Urinary bladder (tissue), 4 donors: ENCODE measurements around the gene LPAR6. TPM values are rescaled to one million over a fixed set of nuclear protein-coding genes. Genes with fewer than 3 reads are reported as not detected.

Experiments used
- DNase-seq: peaks from one replicate; pipeline ENCODE4 v3.0.0-alpha.2; 2015; ENCODE audit errors: extremely low spot score
- H3K27ac ChIP-seq: one replicate; pipeline ENCODE4 v1.5.1; 2013; ENCODE audit warnings: low read depth, mild to moderate bottlenecking, moderate library complexity
- H3K36me3 ChIP-seq: one replicate; pipeline ENCODE4 v1.6.1; 2013; ENCODE audit warnings: mild to moderate bottlenecking, moderate library complexity; ENCODE audit not compliant: insufficient read depth
- H3K4me1 ChIP-seq: one replicate; pipeline ENCODE4 v1.6.1; 2013; ENCODE audit warnings: mild to moderate bottlenecking, moderate library complexity; ENCODE audit not compliant: insufficient read depth
- H3K4me3 ChIP-seq: one replicate; pipeline ENCODE4 v1.5.1; 2013; ENCODE audit warnings: low read depth, low read length
- WGBS: extraction: QIAGEN DNeasy Blood & Tissue Kit; methylation state at CpG from one replicate; pipeline ENCODE4 v1.1.7; 2013; 5-methylcytosine and 5-hydroxymethylcytosine counted together
- polyA plus RNA-seq: library from polyadenylated mRNA; stranded (reverse); fragments of 200-250 nt; gene quantifications from one replicate; pipeline ENCODE4 v1.2.3, GENCODE V29; 2013
- total RNA-seq: library from RNA; depleted of rRNA; stranded (reverse); fragments of >200 nt; gene quantifications from one replicate; pipeline ENCODE4 v1.2.3, GENCODE V29; 2014
- donor health status: healthy with polysubstance abuse.
- donor health status: healthy.

Gene LPAR6
- total and polyA plus RNA-seq, 2 donors = 20.8 to 92.7 TPM

DNA sequence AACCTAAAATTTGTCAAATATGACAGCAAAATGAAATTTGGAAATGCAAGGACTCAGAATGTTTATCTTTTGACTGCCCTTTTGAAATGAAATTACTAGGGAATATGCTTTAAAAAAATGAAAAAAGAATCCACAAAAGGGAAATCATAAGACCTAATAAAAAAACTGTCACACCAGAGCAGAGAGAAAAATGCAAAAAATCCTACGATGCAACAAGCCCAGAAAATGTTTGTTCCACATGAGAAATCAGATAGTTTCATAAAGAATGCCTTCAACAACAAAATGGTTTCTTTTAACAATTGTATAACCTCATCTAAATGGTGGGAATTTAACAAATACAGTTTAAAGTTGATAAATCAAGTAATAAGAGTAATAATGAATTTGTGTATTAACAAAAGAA, 8.0 kb downstream of the LPAR6 start:
- DNase-seq = no peak
- peaks cover 3% of the 10 kb centered on the region for H3K4me1 ChIP-seq
- H3K36me3 ChIP-seq = no peaks in the 10 kb centered on the region
- no peak overlapping the region for H3K4me3 ChIP-seq
- no peak overlapping the region for H3K27ac ChIP-seq
- 47% methylated on average over 1 of the region's 1 CpG for WGBS

DNA sequence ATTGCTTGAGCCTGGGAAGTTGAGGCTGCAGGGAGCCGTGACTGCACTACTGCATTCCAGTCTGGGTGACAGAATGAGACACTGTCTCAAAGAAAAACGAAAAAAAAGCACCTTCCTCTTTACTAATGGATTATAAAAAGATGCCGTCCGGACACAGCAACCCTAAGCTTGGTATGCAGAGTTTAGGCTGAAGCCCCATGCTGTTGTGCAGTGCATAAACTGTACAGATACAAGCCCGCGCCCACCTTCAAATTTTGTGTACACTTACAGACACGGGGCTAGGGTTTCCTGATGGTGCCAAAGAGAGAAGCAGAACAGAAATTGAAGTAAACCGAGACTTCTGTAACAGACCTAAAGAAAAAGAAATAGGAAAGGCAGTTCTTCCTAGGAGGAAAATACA, 9.0 kb downstream of the LPAR6 start:
- no peak for DNase-seq
- Histone ChIP-seq H3K36me3 (no peaks in the 10 kb centered on the region), H3K4me1 (peaks cover 3% of the 10 kb centered on the region), H3K4me3 (no peak overlapping the region), H3K27ac (no peak overlapping the region)
- 88% methylated on average over 8 of the region's 8 CpGs for WGBS

- no peak overlapping the region for H3K27ac ChIP-seq
- DNase-seq = no peak
- 60% methylated on average over 2 of the region's 2 CpGs for WGBS
- H3K4me1 ChIP-seq = peaks cover 3% of the 10 kb centered on the region
- H3K4me3 ChIP-seq = no peak overlapping the region
- no peaks in the 10 kb centered on the region for H3K36me3 ChIP-seq
Observed at GRCh38 chr13:48403151-48403631, 9.7 kb downstream of the LPAR6 start.

DNA sequence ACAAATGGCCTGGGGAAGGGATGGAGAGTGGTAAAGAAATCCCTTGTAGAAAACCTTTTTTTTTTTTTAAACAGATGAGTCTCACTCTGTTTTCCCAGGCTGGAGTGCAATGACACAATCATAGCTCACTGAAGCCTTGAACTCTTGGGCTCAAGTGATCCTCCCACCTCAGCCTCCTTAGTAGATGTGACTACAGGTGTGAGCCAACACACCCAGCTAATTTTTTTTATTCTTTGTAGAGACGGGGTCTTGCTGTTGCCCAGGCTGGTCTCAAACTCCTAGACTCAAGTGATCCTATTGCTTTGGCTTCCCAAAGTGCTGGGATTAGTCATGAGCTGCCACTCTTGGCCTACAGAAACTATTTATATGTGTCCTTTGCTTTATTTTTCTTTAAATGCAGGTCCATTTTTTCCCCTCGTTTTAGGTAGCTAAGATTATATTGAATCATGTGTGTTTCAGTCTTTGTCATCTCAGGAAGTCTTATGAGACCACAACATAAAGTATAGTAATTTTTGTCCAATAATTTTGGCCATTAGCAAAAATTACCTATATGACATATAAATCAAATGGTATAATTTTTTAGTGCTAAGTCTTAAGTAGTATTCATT, 10.5 kb downstream of the LPAR6 start:
- H3K36me3 ChIP-seq = no peaks in the 10 kb centered on the region
- H3K4me1 ChIP-seq = peaks cover 3% of the 10 kb centered on the region
- no peak for DNase-seq
- H3K27ac ChIP-seq = peak overlapping the region; percentile 23
- WGBS = 76% methylated on average over 2 of the region's 2 CpGs
- no peak overlapping the region for H3K4me3 ChIP-seq

GRCh38 chr13:48401480-48401879, 11.4 kb downstream of the LPAR6 start:
- H3K4me1 ChIP-seq = peaks cover 3% of the 10 kb centered on the region
- 25% methylated on average over 2 of the region's 2 CpGs for WGBS

GRCh38 chr13:48400850-48401291, 12.0 kb downstream of the LPAR6 start:
- Histone ChIP-seq H3K36me3 (no peaks in the 10 kb centered on the region), H3K27ac (peak overlapping the region; percentile 50), H3K4me3 (no peak overlapping the region), H3K4me1 (peaks cover 3% of the 10 kb centered on the region)
- DNase-seq = no peak
- 34% methylated on average over 1 of the region's 1 CpG for WGBS

More at GRCh38 chr13:48401480-48401879, 11.4 kb downstream of the LPAR6 start:
- H3K36me3 ChIP-seq = no peaks in the 10 kb centered on the region
- no peak for DNase-seq
- no peak overlapping the region for H3K27ac ChIP-seq
- no peak overlapping the region for H3K4me3 ChIP-seq

DNA sequence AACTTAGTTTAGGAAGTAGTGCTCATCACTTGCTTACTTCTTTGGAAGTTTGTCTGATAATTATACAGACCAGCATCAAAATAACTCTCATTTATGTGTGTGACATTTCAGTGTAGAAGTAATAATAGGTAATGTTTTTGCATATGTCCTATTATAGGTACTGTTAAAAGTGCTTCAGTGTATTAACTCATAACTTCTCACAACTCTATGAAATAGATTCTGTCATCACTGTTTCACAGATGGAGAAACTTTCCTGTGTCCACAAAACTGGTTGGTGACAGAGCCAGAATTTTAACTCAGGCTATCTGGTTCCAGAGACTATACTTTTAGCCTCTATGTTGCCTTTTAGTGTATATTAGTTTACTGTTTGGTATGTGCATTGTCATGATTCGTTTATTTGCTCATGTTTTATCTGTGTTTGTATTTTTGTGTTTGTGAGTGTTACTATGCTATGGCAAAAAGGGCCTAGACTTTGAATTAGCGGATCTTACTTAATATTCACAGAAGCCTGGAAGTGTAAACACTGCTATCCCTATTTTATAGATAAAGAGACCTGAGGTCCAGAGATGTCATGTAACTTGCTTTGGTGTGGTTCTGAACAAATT, 12.7 kb downstream of the LPAR6 start:
- WGBS = 46% methylated on average over 2 of the region's 2 CpGs
- Histone ChIP-seq H3K27ac (peak overlapping the region; percentile 50), H3K36me3 (no peaks in the 10 kb centered on the region), H3K4me1 (peaks cover 3% of the 10 kb centered on the region), H3K4me3 (no peak overlapping the region)
- DNase-seq = no peak

DNA sequence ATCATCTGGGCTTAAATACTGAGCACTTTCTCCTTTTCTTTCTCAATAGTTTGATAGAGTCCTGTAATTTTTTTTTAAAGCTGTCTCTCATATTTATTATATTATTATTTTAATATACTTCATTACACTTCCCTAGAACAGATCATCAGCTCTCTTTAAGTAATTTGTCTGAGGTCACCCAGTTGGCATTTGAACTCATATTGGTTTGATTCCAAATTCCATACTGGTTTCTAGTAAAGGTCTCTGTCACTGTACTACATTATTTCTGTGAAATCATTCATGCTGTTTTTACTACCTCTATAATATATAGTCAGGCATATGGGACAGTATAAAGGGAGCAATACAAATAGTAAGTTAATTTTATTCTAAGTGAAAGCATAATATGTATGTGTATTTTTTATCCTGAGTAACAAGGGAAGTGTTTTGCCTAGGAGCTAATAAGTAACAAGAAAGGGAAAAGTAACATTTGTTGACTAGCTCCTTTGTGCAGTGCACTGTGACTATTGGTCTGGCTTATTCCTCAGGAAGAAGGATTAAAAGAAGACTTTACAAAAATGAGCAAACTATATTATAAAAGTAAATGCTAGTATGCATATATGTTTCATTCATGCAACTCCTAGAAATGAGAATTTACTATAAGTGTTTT, 14.3 kb downstream of the LPAR6 start:
- peaks cover 3% of the 10 kb centered on the region for H3K4me1 ChIP-seq
- H3K36me3 ChIP-seq = no peaks in the 10 kb centered on the region
- DNase-seq = no peak
- H3K4me3 ChIP-seq = no peak overlapping the region
- H3K27ac ChIP-seq = no peak overlapping the region

- DNase-seq = no peak
- H3K27ac ChIP-seq = no peak overlapping the region
- no peaks in the 10 kb centered on the region for H3K36me3 ChIP-seq
- H3K4me1 ChIP-seq = peaks cover 3% of the 10 kb centered on the region
- no peak overlapping the region for H3K4me3 ChIP-seq
- 69% methylated on average over 1 of the region's 1 CpG for WGBS
Observed at GRCh38 chr13:48397744-48398143, 15.2 kb downstream of the LPAR6 start.

GRCh38 chr13:48393698-48394085, 19.2 kb downstream of the LPAR6 start:
- H3K4me3 ChIP-seq = no peak overlapping the region
- no peaks in the 10 kb centered on the region for H3K36me3 ChIP-seq
- no peak for DNase-seq
- no peak overlapping the region for H3K27ac ChIP-seq
- no peaks in the 10 kb centered on the region for H3K4me1 ChIP-seq
- WGBS = 98% methylated on average over 2 of the region's 2 CpGs

DNA sequence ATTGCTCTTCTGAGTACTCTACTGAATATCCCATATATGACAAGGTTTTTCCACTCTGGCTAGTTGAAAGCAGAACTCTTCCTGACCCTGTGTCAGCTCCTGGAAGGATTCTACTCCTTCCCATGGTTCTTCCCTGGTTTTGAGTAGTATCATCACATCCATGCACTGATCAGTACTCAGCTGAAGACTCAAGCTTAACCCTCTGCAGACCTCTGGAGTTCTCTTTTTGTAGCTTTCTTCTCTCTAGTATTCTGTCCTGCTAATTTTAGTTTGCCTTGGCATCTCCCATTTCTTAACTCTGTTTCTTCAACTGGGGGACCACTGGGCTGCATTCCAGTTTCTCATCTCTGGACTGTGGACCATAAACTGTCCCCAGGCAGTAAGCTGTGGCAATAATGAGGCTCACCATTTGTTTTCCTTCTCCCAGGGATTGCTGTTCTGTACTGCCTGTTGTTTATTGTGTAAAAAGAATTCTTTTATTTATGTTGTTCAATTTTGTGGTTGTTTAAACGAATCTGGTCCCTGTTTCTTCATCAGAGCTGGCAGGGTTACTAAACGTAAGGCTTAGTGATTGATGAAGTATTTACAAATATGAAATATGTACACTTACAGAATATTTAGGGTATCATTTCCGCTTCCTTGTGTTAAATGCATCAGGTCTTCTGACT, 19.7 kb downstream of the LPAR6 start:
- no peaks in the 10 kb centered on the region for H3K36me3 ChIP-seq
- WGBS = 77% methylated on average over 3 of the region's 3 CpGs
- no peak overlapping the region for H3K4me3 ChIP-seq
- no peak overlapping the region for H3K27ac ChIP-seq
- DNase-seq = no peak
- no peaks in the 10 kb centered on the region for H3K4me1 ChIP-seq

- no peak for DNase-seq
Observed at GRCh38 chr13:48391257-48391656, 21.7 kb downstream of the LPAR6 start.

DNA sequence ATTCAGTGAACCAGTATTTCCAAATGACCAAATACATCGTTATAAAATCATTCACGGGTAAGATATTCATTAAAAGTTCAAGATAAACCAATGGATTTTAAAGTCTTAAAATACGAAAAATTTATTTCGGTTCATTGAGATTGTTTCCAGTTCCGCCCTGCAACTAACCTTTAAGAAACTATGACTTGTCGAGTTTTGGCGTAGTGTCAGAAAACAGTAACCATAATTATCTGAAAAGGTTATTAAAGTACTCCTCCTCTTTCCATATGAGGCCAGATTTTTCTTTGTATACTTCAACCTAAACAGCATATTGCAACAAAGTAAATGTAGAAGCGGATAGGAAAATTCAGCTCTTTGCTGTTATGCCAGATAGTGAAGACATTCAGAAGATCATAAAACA, 26.1 kb downstream of the LPAR6 start:
- no peak for DNase-seq
- Histone ChIP-seq H3K27ac (no peak overlapping the region), H3K36me3 (no peaks in the 10 kb centered on the region), H3K4me1 (no peaks in the 10 kb centered on the region), H3K4me3 (no peak overlapping the region)
- WGBS = 88% methylated on average over 8 of the region's 8 CpGs

More at GRCh38 chr13:48391257-48391656, 21.7 kb downstream of the LPAR6 start:
- Histone ChIP-seq H3K36me3 (no peaks in the 10 kb centered on the region), H3K4me1 (no peaks in the 10 kb centered on the region), H3K4me3 (no peak overlapping the region), H3K27ac (no peak overlapping the region)
- WGBS = 97% methylated on average over 3 of the region's 3 CpGs

DNA sequence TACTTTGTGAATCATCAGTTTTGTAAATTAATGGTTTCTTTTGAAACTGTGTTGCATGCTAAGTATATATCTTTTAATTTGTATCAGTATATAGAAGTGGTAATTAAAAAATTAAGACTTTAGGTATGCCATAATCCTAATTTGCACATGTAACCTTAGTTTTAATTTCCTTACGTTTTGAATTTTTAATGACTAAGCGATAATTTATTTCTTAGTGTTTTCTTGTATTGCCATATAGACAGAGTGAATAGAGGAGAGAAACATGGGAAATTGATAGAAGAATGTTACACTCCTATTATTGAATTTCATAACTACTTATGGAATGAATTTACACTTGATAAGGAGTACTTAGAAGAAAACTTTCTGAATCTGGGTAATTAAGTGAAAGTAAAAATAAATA, 29.5 kb downstream of the LPAR6 start:
- Histone ChIP-seq H3K27ac (no peak overlapping the region), H3K4me3 (no peak overlapping the region), H3K4me1 (no peaks in the 10 kb centered on the region), H3K36me3 (no peaks in the 10 kb centered on the region)
- no peak for DNase-seq
- WGBS = 95% methylated on average over 2 of the region's 2 CpGs
